HG03095 (cell line): ENCODE results near the gene ITGB5.

Experiments
- ATAC-seq: cut with Tn5 transposase; IDR thresholded peaks from one replicate; pipeline ENCODE4 v1.9.1; 2021; ENCODE audit warnings: moderate library complexity; ENCODE audit not compliant: unreplicated experiment

ITGB5 gene, protein sequence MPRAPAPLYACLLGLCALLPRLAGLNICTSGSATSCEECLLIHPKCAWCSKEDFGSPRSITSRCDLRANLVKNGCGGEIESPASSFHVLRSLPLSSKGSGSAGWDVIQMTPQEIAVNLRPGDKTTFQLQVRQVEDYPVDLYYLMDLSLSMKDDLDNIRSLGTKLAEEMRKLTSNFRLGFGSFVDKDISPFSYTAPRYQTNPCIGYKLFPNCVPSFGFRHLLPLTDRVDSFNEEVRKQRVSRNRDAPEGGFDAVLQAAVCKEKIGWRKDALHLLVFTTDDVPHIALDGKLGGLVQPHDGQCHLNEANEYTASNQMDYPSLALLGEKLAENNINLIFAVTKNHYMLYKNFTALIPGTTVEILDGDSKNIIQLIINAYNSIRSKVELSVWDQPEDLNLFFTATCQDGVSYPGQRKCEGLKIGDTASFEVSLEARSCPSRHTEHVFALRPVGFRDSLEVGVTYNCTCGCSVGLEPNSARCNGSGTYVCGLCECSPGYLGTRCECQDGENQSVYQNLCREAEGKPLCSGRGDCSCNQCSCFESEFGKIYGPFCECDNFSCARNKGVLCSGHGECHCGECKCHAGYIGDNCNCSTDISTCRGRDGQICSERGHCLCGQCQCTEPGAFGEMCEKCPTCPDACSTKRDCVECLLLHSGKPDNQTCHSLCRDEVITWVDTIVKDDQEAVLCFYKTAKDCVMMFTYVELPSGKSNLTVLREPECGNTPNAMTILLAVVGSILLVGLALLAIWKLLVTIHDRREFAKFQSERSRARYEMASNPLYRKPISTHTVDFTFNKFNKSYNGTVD

DNA sequence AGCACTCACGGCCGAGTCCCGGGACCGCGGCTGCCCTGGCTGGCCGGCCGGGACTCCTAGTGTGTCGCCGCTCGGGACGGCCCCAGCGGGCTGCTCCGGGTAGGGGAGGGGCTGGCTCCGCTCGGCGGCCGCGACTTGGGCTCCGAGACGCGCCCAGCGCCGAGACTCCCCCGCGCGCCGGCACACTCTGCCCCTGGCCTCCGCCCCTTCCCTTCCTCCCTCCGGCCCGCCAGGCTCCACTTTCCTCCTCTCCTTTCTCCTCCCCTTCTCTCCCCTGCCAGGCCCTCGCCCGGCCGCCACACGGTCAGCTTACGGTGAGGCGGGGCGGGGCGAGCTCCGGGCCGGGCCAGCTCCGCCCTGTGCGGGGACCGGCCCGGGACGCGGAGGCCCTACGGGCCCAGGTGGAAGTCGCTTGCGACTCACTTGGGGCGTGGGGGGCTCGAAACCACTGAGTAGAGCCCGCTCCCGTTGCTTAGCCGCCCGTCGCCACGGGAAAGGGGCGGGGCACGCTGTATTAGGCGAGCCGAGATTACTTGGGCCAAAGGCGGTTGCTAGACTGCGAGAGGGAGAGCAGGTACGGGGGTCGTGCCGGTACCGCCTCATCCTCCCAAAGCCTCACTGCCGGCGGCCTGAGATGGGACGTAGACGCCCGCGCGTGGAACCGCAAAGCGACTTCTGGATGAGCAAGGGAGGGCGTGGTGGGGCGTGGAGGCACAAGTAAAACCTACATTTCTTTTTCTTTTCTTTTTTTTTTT lies at the start of gene ITGB5:
TSS of gene ITGB5 (minus strand) at position 189 of the 755 bp plus-strand sequence. CDS start 365 bp downstream, outside the sequence.
- ATAC-seq = peak; percentile 48

DNA sequence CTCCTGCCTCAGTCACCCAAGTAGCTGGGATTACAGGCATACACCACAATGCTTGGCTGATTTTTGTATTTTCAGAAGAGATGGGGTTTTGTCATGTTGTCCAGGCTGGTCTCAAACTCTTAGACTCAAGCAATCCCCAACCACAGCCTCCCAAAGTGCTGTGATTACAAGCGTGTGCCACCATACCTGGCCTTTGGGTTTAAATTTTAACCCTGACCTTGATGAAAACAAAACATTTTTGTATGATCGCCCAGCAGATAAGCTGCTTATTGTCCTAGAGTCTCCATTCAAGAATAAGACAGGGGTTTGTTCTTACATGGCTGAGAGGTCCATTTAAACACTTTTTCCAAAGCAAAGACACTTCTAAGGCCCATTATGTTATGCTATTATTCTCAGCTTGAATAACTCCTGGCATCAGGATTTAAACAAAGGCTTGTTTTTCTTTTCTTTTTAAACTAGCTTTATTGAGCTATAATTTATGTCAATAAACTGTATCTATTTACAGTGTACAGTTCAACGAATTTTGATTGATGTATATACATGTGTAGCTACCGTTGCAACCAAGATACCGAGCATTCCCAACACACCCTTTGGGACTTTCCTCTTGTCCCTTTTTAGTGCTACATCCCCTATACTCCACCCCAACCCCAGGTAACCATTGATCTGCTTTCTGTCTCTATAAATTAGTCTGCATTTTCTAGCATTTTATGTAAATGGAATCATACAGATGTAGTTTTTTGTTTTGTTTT lies 48.8 kb upstream of the ITGB5 start:
- no peak for ATAC-seq

DNA sequence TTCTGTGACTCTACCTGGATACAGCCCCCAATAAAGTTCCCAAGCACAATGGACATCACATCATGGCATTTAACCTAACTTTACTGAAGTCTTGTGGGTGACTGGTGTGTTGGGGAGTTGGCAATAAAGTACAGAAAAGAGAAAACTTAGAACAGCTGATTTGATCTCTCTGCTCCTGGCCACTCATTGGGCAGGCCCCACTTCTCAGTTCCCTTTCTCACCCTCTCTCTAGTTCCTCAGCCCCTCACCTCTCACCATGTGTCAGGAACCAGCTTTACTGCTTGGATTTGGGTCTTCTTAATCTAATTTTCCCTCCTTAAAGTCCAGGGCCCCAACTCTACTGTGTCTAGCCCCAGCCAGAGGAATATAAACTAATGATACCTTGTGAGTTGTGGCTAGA lies 48.1 kb upstream of the ITGB5 start:
- no peak for ATAC-seq

DNA sequence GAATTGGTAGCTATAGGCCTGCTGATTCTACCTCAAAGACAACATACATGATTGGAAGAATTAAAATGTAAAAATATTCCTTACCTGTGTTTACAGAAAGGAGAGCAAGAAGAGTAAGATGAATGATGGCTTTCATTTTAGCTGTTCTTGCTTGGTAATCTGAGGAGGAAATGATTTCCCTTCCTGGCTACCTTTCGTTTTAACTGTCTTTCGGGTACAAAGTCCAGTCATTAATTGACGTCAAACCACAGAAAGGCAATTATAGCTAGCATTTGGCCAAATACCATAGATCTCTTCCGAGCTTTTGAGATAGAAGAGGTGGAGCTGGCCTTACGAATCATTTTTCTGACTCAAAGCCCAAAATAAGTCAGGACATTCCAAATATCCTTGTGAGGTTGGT lies 47.4 kb upstream of the ITGB5 start, which contains the start of gene MUC13:
TSS of gene MUC13 (minus strand) at position 175 of the 400 bp plus-strand sequence. CDS start at position 136, 39 bp downstream.
- no peak for ATAC-seq

DNA sequence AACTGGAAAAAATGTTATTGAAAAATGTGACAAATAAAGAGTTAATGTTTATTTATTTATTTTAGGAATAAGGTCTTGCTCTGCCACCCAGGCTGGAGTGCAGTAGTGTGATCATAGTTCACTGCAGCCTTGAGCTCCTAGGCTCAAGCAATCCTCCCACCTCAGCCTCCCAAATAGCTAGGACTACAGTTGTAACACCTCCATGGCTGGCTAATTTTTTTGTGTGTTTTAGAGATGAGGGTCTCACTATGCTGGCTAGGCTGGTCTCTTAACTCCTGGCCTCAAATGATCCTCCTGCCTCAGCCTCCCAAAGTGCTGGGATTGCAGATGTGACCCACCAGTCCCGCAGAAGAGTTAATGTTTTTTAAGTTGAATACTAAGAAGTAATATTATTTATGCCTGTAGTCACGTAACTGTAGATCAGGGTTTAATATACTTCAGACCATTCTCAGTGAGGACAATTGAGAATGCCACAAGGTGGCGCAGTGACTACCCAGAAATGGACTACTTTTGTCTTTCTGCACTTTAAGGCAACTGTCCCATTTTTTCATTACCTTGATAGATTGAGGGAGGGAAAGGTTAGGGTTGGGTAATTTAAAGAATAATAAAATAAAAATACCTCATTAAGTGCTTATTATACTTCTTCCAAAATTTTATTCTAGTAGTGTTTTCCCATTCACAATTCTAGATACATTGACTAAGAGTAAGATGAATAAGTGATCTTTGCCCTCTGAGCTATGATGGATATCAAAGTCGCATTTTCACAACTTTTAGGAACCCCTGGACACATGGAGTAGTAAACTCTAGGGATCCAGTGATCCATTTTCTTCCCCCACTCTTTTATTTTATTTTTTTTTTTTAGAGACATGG lies 41.4 kb upstream of the ITGB5 start:
- ATAC-seq = no peak

DNA sequence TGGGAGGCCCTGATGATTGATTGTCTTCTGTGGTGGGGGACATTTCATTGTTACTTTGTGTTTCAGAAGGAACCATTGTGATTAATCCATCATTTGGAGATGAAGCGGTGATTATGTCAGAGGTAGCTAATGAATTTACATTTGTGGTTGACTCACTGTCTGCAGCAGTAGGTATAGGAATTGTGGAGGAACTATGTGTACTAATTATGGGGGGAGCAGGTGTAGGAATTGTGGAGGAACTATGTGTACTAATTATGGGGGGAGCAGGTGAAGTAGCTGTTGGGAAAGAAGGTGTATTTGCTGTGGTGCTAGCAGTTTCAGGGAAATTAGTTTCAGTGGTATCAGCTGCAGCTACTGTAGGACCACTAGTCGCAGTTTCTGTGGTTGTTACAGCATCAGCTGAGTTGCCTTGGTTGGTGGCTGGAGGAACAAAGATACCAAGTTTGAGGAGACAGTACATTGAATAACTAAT lies 40.4 kb upstream of the ITGB5 start:
- peak; percentile 57 for ATAC-seq

DNA sequence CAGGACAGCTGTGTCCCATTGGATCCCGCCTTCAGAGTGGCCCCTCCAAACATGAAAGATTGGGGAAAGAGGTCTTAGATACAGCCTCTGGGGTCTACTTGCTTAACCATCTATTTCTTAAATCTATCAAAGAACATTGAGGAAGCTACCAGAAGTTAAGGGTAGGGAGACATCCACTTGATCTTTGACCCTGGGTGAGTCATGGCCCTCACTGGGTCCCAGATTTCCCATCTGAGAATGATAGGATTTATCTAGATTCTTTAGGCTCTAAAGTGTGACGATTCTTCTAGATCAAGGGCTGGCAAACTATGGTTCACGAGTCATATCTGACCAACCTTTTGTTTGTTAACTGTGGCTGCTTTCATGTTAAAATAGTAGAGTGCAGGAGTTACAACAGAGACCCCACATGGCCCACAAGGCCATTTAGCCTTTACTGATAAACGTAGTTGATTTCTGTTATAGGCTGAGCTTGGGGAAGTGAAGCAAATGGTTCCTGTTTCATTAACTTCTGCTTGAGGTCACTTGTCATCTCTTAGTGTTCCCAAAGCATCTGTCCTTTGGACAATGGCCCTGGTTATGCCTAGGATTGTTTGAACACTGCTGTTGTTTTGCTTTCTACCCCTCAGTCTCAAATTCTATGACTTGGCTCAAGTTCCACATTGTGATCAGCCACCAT lies 39.4 kb upstream of the ITGB5 start:
- ATAC-seq = no peak

DNA sequence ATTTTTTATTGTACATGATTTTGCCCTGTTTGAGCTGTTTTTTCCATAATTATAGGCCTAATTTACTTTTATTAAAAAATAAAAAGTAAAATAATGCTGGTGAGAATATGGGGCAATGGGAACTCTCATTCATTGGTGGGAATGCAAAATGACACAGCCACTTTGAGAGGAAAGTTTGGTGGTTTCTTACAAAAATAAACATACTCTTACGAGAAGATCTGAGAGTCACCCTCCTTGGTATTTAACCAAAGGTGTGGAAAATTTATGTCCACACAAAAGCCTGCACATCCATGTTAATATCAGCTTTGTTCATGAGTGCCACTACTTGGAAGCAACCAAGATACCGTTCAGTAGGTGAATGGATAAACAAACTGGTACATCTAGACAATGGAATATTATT lies 37.6 kb upstream of the ITGB5 start:
- ATAC-seq = no peak

DNA sequence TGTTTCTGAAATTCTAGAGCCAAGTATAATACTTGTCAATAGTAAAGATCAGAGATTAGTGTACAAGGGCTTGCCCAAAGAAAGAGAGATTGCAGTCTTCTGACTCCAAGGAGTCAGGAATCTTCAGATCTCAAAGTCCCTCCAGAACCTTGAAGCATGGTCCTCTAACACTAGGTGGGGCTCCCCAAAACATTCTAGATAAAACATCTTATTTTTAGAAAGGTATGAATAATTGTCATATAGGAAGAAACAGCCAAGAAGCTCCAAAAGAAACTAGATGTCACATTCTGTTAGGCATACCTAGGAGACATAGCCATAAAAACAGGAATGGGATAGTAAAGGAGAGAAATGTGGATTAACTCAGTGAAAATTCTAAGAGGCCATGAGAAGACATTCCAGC lies 36.7 kb upstream of the ITGB5 start:
- ATAC-seq = no peak

DNA sequence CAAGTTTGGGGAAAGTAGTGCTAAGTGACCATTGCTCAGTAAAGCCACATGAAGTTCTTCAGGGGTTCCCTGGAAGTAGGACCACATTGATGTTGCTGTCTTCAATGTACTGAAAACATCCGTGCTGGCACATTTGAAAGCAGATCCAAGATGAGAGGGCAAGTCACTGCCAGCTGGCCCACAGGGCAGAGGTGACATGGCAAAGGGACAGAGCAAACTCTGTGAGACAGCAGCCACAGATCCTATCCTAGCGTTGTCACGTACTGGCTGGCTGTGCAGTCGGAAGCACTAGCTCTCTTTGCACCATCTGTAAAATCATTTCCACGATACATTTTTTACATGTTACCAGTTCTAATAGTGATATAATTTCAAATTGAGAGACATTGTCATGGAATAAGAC lies 33.6 kb upstream of the ITGB5 start:
- no peak for ATAC-seq

DNA sequence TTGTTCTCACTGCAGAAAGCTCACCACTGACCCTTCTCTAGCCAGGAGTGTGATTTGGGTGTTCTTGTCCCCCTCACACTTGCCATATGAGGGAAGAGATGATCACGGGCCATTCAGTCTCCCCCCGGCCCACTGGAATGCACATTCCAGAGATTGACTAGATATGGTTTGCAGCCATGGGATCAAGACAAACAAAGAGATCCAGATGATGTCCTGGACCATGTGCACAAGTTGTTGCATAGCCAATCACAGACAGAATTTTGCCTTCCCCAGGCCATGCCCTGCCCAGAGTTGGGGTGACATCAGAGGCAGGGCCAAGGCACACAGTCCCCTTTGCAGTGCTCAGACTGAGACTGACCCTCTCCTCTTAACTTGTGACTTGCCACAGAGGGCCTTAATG lies 32.6 kb upstream of the ITGB5 start:
- ATAC-seq = no peak

DNA sequence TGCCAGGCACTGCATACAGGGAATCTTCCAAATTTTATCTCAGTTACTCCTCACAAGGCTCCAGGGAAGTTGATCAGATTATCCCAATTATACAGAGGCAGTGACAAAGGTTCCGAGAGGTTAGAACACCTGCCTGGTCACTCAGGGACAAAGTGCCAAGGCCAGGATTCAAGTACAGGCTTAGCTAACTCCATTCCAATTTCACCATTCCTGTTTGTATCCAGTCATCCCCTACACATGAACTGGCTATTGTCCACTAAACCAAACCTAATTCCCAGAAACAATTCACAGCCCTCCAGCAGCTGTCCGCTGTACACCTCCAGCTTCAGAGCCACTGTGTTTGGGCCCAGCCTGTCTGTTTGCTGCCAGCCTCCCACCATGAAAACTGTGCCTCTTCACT lies 31.4 kb upstream of the ITGB5 start:
- no peak for ATAC-seq

DNA sequence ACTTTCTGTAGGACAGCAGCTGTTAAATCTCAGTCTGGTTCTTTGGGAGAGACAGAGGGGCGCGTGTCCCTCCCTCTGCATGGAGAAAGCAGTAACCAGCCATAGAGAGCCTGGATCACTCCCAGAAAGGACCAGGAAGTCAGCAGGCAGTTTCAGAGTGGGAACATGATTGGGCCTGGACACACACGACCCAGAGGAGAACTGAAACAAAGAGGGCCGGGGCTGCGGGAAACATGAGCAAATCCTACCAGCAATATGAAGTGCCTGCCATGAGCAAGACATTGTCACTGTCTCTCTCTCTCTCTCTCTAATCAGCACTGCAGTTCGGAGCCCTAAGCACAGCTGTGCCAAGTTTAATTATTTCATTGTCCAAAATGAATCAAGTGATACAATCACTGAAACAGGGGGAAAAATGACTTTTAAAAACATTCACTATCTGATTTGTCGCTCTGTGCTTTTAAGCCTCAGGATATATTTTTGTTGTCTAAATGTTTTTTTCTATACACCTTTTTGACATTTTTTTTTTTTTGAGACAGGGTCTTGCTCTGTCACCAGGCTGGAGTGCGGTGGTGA lies 29.8 kb upstream of the ITGB5 start:
- ATAC-seq = no peak

DNA sequence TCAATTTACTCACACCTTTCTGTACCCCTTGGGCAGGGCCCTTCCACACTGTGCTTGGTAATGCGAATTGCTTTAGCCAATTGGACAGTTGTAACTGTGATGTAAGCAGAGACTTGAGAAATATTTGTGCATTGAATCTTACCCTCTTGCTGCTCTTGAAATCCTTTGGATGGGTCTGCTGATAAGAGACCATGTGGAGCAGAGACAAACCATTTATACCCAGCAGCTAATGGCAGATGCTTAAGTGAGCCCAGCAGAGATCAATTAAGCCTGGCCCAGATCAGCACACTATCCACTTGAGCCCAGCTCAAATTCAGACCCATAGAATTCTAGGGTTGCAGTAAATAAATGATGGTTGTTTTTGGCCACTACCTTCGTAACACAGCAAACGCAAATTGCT lies 28.1 kb upstream of the ITGB5 start:
- no peak for ATAC-seq

DNA sequence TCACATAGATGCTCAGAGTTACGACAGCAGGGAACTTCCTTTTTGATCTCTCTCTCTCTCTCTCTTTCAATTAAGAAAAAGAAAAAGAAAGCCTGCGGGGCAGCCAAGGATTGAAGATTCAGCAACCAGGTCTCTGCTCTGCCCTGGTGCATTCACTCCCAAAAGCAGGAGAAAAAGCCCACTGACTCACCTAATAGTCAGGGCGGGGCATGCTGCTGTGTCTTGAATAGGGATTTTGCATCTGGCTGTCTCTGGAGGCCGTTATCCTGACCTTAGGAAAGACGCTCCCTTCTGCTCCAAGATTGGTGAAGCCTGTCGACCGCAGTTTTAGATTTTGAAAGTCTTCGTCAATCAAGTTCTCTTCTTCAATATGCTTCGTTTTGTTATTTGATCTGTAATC lies 20.8 kb upstream of the ITGB5 start:
- no peak for ATAC-seq

DNA sequence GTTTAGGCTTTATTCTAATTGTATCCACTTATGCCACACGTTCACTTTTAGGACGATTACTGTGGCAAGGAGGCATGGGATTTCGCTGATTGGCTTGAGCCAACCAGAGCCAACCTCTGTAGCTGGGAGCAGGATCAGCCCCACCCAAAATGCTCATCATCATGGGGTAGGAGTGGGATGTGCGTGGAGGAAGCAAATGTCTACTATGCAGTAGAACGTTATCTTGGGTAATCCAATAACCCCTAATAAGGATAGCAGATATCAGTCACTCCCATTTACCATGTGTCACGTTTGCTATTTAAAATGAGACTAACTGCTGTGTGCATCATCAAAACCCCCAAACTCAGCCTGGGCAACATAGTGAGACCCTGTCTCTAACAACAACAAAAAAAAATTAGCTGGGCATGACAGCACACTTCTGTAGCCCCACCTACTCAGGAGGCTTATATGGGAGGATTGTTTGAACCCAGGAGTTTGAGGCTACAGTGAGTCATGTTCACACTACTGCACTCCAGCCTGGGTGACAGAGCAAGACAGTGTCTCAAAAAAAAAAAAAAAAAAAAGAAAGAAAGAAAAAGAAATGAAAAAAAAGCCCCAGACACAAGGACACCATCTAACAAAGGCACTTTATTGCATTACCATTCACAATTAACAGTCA lies 17.8 kb upstream of the ITGB5 start:
- no peak for ATAC-seq

DNA sequence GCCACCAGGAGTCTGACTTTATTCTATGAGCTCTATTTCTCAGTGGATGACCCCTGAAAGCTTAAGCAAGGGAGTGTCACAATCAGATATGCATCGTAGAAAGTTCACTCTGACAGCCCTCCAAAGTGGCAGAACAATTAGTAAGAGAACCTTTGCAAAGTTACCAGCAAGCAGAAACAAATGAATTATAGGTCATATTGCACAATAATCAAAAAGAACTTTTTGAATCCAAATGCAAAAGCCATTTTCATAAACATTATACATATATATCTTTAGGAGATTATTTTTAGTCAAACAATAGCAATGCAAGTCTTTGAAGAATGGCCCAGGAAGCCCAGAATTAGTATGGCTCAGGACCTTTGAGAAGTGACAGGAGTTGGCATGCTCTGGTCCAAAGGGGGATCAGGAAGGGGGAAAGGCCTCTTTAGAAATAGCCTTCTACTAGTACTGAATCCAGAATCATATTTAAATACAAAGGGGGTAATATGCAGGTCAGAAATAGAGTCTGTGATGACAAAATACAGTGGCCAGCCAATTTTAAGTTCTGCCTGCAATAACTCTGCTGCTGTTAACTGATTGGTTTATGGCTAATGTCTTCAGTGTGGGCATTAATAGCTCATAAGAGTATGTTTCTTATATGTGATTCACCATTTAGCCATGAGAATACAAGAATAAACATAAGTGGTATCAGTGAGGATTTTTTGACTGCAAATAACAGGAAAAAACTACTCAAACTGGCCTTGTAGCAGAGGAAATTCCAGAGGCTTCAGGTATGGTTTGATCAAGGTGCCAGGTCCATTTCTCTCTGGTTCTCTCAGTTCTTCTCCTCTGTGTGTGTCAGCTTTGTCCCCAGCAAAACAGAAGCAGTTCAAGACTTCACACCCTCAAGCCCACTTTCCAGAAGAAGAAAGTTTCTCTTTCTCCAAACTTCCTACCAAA lies 17.0 kb upstream of the ITGB5 start:
- ATAC-seq = no peak
